Hepatocyte (in vitro differentiated cells): ENCODE results near the gene FGF10. TPM values are rescaled to one million over a fixed set of nuclear protein-coding genes. Genes with fewer than 3 reads are reported as not detected.

Experiments used
- DNase-seq: peaks from one replicate; pipeline ENCODE4 v3.0.0-alpha.2; 2016; ENCODE audit warnings: low spot score
- H2AFZ ChIP-seq: fragments of 200-600 bp; sonication (generic); 2 replicates; pipeline ENCODE4 v1.6.0; 2016; ENCODE audit warnings: antibody characterized with exemption, mild to moderate bottlenecking
- H3K27ac ChIP-seq: fragments of 200-600 bp; sonication (generic); 2 replicates; pipeline ENCODE4 v1.5.1; 2016; ENCODE audit warnings: mild to moderate bottlenecking
- H3K27me3 ChIP-seq: fragments of 200-600 bp; sonication (generic); 2 replicates; pipeline ENCODE4 v1.6.1; 2016
- H3K36me3 ChIP-seq: fragments of 200-600 bp; sonication (generic); replicated peaks from 2 replicates; pipeline ENCODE4 v1.5.1; 2016; ENCODE audit warnings: low read depth; ENCODE audit not compliant: insufficient read depth
- H3K4me1 ChIP-seq: fragments of 200-600 bp; sonication (generic); 2 replicates; pipeline ENCODE4 v1.5.1; 2016; ENCODE audit warnings: mild to moderate bottlenecking, moderate library complexity; ENCODE audit not compliant: insufficient read depth
- H3K4me2 ChIP-seq: fragments of 200-600 bp; sonication (generic); 2 replicates; pipeline ENCODE4 v1.6.0; 2016
- H3K4me3 ChIP-seq: fragments of 200-600 bp; sonication (generic); 2 replicates; pipeline ENCODE4 v1.5.1; 2016; ENCODE audit warnings: mild to moderate bottlenecking
- H3K79me2 ChIP-seq: fragments of 200-600 bp; sonication (generic); 2 replicates; pipeline ENCODE4 v1.6.0; 2017; ENCODE audit warnings: mild to moderate bottlenecking
- H3K9me2 ChIP-seq: fragments of 200-600 bp; sonication (generic); replicated peaks from 2 replicates; pipeline ENCODE4 v1.6.0; 2017; ENCODE audit warnings: mild to moderate bottlenecking; ENCODE audit not compliant: insufficient read depth
- H3K9me3 ChIP-seq: fragments of 200-600 bp; sonication (generic); 2 replicates; pipeline ENCODE4 v1.5.1; 2016; ENCODE audit warnings: low read depth, mild to moderate bottlenecking
- H4K20me1 ChIP-seq: fragments of 200-600 bp; sonication (generic); 2 replicates; pipeline ENCODE4 v1.6.0; 2016; ENCODE audit warnings: mild to moderate bottlenecking; ENCODE audit not compliant: insufficient read depth, poor library complexity, severe bottlenecking
- EZH2 ChIP-seq: fragments of 200-600 bp; sonication (generic); IDR thresholded peaks from 2 replicates; pipeline ENCODE4 v1.6.1; 2016; ENCODE audit warnings: antibody characterized with exemption, mild to moderate bottlenecking, borderline replicate concordance
- EZH2phosphoT487 ChIP-seq: fragments of 200-600 bp; sonication (generic); IDR thresholded peaks from one replicate; pipeline ENCODE4 v1.6.1; 2018; ENCODE audit warnings: antibody characterized with exemption, mild to moderate bottlenecking, low read depth, moderate library complexity; ENCODE audit not compliant: unreplicated experiment, severe bottlenecking
- WGBS: methylation state at CpG from one replicate; pipeline ENCODE4 v1.1.6; 2016; ENCODE audit warnings: low lambda C conversion rate; ENCODE audit errors: missing lambda C conversion rate; 5-methylcytosine and 5-hydroxymethylcytosine counted together
- polyA plus RNA-seq: library from polyadenylated mRNA; unstranded; fragments of >200 nt; fragmentation: Nextera tagmentation; extraction: Ambion mirVana; gene quantifications from 2 replicates; pipeline ENCODE4 v1.2.1, GENCODE V29; 2016
- total RNA-seq: library from RNA; depleted of rRNA; stranded (reverse); fragments of >200 nt; gene quantifications from 2 replicates; pipeline ENCODE4 v1.2.3, GENCODE V29; 2014
- TF ChIP-seq, protein P1 (sequence below): fragments of 200-600 bp; sonication (generic); IDR thresholded peaks from 2 replicates; pipeline ENCODE4 v1.5.1; 2016; ENCODE audit warnings: antibody characterized with exemption, mild to moderate bottlenecking; ENCODE audit not compliant: poor library complexity

The FGF10 gene
- total and polyA plus RNA-seq, 2 experiments from 2014 or later: 5.1 to 6.1 TPM

DNA sequence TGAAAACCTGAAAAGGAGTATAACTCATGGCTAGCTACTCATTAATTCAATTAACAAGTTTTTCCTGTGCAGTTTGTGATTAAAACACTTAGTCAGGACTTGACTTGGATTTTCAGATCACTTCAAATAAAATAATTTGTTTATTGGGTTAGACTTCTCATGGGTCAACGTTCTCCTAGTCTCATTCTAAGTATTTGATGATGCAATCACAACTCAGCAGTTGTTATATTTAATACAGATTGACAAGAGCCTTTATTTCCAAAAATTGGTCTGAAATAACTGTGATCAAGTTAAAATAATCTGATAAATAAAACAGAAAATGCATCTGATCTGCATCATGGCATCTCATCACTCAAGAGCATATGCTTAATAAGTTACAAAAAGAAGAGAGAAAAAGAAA is 113.9 kb downstream of the FGF10 start:
- Histone ChIP-seq H3K4me1 (no peaks in the 10 kb centered on the region), H3K9me2 (no peaks in the 10 kb centered on the region), H2AFZ (no peak overlapping the region), H3K4me3 (no peak overlapping the region), H3K36me3 (no peaks in the 10 kb centered on the region), H4K20me1 (no peaks in the 10 kb centered on the region), H3K4me2 (no peak overlapping the region), H3K79me2 (no peaks in the 10 kb centered on the region), H3K9me3 (no peaks in the 10 kb centered on the region), H3K27ac (no peak overlapping the region), H3K27me3 (no peaks in the 10 kb centered on the region)
- WGBS: 70% methylated on average over 1 of the region's 1 CpG
- TF ChIP-seq EZH2: no peak
- no peak for TF ChIP-seq EZH2phosphoT487
- TF ChIP-seq, protein P1, sequence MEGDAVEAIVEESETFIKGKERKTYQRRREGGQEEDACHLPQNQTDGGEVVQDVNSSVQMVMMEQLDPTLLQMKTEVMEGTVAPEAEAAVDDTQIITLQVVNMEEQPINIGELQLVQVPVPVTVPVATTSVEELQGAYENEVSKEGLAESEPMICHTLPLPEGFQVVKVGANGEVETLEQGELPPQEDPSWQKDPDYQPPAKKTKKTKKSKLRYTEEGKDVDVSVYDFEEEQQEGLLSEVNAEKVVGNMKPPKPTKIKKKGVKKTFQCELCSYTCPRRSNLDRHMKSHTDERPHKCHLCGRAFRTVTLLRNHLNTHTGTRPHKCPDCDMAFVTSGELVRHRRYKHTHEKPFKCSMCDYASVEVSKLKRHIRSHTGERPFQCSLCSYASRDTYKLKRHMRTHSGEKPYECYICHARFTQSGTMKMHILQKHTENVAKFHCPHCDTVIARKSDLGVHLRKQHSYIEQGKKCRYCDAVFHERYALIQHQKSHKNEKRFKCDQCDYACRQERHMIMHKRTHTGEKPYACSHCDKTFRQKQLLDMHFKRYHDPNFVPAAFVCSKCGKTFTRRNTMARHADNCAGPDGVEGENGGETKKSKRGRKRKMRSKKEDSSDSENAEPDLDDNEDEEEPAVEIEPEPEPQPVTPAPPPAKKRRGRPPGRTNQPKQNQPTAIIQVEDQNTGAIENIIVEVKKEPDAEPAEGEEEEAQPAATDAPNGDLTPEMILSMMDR: no peak
- no peak for DNase-seq

DNA sequence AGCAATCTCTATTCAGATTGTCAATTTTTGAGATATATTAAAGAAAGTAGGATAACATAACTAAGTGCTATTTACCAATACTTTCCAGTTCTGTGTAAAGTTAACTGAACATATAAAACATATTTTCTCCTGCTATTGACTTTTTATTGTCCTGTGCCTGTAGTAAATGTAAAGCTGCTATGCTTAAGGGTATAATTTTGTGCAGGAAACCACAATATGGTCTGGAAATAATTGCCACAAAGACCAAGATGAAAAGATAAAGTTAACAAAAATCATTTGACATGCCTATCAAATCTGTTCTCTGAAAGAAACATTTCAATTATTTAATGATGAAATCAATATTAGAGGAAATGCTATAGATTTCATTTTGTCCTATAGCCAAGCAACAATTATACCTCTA is 121.3 kb downstream of the FGF10 start:
- no peaks in the 10 kb centered on the region for H3K79me2 ChIP-seq

DNA sequence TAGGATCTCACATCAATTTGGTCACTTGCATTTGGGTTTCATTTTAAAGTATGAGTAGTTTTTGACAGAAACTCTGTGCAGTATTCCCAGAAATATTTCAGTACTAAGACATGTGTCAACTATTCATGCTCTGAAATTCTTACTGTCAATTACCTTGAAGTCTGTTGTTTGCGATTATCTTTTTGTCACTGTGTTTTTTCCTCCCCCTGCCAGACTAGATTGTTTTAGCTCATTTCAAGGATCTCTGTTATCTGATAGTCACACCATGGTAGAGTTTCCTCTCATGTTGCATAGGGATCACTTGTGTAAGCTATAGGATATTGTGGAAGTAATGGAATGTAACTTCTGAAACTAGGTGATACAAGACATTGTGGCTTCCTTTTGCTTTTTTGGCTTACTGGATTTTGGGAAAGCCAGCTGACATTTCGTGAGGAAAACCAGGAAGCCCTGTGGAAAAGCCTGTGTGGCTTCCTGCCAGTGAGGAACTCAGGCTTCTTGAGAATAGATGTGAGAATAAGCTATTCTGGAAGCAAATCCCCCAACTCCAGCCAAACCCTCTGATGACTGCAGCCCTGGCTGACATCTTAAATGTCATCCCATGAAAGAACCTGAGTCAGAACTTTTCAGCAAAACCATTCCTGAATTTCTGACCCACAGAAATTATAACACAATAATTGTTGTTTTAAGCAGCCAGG is 122.2 kb downstream of the FGF10 start:
- no peak for DNase-seq
- no peaks in the 10 kb centered on the region for H3K79me2 ChIP-seq
- no peaks in the 10 kb centered on the region for H3K9me2 ChIP-seq
- no peak overlapping the region for H3K4me3 ChIP-seq
- H3K4me2 ChIP-seq: no peak overlapping the region
- H3K27me3 ChIP-seq: no peaks in the 10 kb centered on the region
- no peaks in the 10 kb centered on the region for H3K9me3 ChIP-seq
- H3K27ac ChIP-seq: no peak overlapping the region
- no peak overlapping the region for H2AFZ ChIP-seq
- TF ChIP-seq, protein P1: no peak
- TF ChIP-seq EZH2 (no peak), EZH2phosphoT487 (no peak)
- no peaks in the 10 kb centered on the region for H3K4me1 ChIP-seq
- H3K36me3 ChIP-seq: no peaks in the 10 kb centered on the region
- WGBS: 69% methylated on average over 2 of the region's 2 CpGs
- H4K20me1 ChIP-seq: no peaks in the 10 kb centered on the region

More for the DNA sequence above, 121.3 kb downstream of the FGF10 start:
- Histone ChIP-seq H3K4me2 (no peak overlapping the region), H3K9me2 (no peaks in the 10 kb centered on the region), H3K9me3 (no peaks in the 10 kb centered on the region), H3K4me1 (no peaks in the 10 kb centered on the region), H3K27me3 (no peaks in the 10 kb centered on the region), H3K36me3 (no peaks in the 10 kb centered on the region), H4K20me1 (no peaks in the 10 kb centered on the region), H2AFZ (no peak overlapping the region), H3K4me3 (no peak overlapping the region), H3K27ac (no peak overlapping the region)
- DNase-seq: no peak
- TF ChIP-seq, protein P1: no peak

DNA sequence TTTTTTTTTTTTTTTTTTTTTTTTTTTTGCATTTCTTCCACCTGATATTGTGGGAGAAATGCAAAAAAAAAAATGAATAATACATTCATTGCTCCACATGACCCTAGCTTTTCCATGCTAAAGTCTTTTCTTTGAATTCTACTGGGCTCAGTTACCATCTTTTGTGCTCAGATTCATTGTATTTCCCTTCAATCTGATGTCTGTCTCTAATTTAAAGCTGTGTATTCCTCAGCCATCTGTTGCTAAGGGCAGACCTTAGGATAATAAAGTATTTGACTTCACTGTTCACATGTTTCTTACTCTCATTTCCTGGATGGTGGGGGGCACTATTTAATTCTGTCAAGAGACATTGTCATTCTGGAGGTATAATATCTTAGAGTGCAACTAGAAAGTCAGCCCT is 123.5 kb downstream of the FGF10 start:
- TF ChIP-seq EZH2 (no peak), EZH2phosphoT487 (no peak)
- Histone ChIP-seq H3K4me2 (no peak overlapping the region), H3K9me3 (no peaks in the 10 kb centered on the region), H3K79me2 (no peaks in the 10 kb centered on the region), H3K27ac (no peak overlapping the region), H2AFZ (no peak overlapping the region), H3K27me3 (no peaks in the 10 kb centered on the region), H3K4me1 (no peaks in the 10 kb centered on the region), H3K4me3 (no peak overlapping the region), H4K20me1 (no peaks in the 10 kb centered on the region), H3K36me3 (no peaks in the 10 kb centered on the region), H3K9me2 (no peaks in the 10 kb centered on the region)
- no peak for DNase-seq
